Tibial nerve (tissue), 4 donors: ENCODE measurements around the gene FIBCD1.

Experiments used
- EP300 ChIP-seq, 2 donors: sonication (generic); formaldehyde crosslinking; IDR thresholded peaks; one replicate each; pipeline ENCODE4 v1.6.1; 2017; ENCODE audit warnings: antibody characterized with exemption in 2 of 2, mild to moderate bottlenecking in 1 of 2
- POLR2A ChIP-seq, 2 donors: fragments of 450-650 bp; IDR thresholded peaks; one replicate each; pipeline ENCODE4 v1.6.1; 2017; ENCODE audit warnings: antibody characterized with exemption in 2 of 2, mild to moderate bottlenecking in 2 of 2, moderate library complexity in 2 of 2
- TF ChIP-seq, protein P1 (sequence below), 5 experiments: fragments of 200-600 bp in 3 of 5; fragments of 450-650 bp in 2 of 5; sonication (generic) in 3 of 5; IDR thresholded peaks; one replicate each; pipeline ENCODE4 v1.5.1; 2016 to 2019; ENCODE audit warnings: antibody characterized with exemption in 5 of 5, mild to moderate bottlenecking in 3 of 5, moderate library complexity in 2 of 5

DNA sequence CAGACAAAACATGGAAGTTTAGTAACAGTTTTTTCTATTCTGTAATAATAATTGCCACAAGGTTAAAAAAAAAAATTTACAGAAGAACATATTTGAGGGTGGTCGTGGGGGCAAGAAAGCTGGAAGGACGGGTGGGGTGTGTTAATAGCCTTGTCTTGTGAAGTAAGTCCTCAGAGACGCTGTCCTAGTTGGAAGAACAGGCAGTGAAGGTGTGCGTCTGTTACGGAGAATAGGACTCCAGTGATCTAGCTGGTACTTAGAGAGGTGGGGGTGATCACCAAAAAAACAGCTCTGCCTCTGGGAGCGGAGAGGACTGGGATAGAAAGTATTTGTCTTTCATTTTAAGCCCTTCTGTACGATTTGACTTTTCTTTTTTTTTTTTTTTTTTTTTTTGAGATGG, 86.2 kb downstream of the FIBCD1 start:
- TF ChIP-seq EP300 (IDR thresholded peaks at IDR 0.05) (no peak), POLR2A (IDR thresholded peaks at IDR 0.05) (no peak)
- TF ChIP-seq, protein P1, sequence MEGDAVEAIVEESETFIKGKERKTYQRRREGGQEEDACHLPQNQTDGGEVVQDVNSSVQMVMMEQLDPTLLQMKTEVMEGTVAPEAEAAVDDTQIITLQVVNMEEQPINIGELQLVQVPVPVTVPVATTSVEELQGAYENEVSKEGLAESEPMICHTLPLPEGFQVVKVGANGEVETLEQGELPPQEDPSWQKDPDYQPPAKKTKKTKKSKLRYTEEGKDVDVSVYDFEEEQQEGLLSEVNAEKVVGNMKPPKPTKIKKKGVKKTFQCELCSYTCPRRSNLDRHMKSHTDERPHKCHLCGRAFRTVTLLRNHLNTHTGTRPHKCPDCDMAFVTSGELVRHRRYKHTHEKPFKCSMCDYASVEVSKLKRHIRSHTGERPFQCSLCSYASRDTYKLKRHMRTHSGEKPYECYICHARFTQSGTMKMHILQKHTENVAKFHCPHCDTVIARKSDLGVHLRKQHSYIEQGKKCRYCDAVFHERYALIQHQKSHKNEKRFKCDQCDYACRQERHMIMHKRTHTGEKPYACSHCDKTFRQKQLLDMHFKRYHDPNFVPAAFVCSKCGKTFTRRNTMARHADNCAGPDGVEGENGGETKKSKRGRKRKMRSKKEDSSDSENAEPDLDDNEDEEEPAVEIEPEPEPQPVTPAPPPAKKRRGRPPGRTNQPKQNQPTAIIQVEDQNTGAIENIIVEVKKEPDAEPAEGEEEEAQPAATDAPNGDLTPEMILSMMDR (IDR thresholded peaks at IDR 0.05), result no peak
